HG03378 (cell line): ENCODE measurements around the gene BCL2L12.
"Not testable (repeated sequence)": the region's sequence is repeated elsewhere in the genome, so short reads cannot be mapped to it uniquely, and the experiment has no call there.

ENCODE experiments used
- ATAC-seq: cut with Tn5 transposase; IDR thresholded peaks from one replicate; pipeline ENCODE4 v1.9.1; 2021; ENCODE audit warnings: mild to moderate bottlenecking, moderate library complexity; ENCODE audit not compliant: unreplicated experiment

BCL2L12 gene

DNA sequence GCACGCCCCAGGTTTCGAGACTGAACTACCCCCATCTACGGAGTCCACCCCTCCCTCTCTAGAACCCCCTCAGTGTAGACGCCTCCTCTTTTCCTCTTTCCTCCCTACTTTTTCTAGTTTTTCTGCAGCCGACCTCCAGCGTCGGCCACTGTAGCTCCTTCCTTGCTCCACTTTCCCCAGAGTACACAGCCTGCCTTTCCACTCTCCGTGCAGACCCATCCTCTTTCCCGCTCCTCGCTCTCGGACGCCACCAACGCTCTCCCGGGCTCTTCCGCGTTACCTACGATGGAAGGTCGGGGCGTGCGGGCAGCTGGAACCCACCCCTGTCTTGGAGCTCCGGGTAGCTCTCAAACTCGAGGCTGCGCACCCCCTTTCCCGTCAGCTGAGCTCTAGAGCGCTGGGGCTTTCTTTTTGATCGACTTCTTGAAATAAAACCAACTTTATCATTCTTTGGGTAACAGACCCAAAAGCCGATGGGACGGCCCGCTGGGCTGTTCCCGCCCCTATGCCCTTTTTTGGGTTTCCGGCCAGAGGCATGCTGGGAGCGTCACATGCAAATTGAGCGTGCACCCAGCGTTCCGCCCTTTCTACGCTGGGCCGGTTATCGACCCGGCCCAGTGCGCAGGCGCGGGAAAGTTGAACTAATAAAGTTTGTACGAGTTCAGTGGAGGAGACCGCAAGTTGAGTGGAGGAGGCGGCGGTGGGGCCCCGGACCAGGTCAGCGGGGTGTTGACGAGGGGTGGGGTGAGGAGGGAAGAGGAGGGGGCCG lies at the start of gene BCL2L12, which contains the start of gene IRF3:
TSS of gene BCL2L12 (plus strand) at position 583 of the 769 bp plus-strand sequence. CDS start 760 bp downstream, outside the sequence.
TSS of gene IRF3 (minus strand) at position 507 of the 769 bp plus-strand sequence. CDS start 1,019 bp downstream, outside the sequence.
- peak; percentile 77 for ATAC-seq

DNA sequence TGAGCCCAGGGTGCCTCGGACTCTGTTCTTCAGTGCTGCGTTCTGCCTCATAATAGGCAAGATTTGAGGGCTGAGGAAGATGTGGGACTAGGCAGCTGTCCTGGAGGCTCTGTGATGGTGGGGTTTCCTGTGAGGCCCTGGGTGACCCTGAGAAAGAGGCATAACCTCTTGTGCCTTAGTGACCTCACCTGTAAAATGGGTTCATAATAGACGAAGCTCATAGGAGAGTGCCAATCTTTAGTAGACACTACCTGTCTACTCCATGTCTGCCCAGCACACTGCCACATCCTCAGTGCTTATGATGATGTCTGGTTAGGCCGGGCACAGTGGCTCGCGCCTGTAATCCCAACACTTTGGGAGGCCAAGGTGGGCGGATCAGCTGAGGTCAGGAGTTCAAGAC lies 49.2 kb upstream of the BCL2L12 start:
- no peak for ATAC-seq

DNA sequence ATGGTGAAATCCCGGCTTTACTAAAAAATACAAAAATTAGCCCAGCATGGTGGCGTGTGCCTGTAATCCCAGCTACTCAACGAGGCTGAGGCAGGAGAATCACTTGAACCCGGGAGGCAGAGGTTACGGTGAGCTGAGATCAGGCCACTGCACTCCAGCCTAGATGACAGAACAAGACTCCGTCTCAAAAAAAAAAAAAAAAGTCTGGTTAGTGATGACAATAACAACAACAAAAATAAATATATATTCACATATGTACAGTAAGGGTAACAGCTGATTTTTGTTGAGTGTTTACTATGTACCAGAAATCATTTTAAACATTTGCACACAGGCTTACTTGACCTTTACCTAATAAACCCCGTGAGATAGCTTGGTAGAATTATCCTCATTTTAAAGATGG lies 48.8 kb upstream of the BCL2L12 start:
- ATAC-seq, result no peak

DNA sequence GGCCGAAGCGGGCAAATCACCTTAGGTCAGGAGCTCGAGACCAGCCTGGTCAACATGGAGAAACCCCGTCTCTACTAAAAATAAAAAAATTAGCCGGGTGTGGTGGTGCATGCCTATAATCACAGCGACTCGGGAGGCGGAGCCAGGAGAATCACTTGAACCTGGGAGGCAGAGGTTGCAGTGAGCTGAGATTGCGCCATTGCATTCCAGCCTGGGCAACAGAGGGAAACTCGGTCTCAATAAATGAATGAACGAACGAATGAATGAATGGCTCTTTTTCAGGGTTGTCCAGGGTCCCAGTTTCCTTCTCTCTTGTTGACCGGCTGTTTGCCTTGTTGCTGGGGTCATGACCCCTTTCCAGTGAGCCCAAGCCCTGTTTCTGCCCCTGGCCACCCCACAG lies 47.9 kb upstream of the BCL2L12 start:
- not testable (repeated sequence) for ATAC-seq

- ATAC-seq, result no peak
Observed at GRCh38 chr19:49624967-49625910, 40.5 kb upstream of the BCL2L12 start.

GRCh38 chr19:49626226-49626625 lies 39.5 kb upstream of the BCL2L12 start:
- no peak for ATAC-seq

- ATAC-seq, result no peak
Observed at GRCh38 chr19:49629659-49630058, 36.1 kb upstream of the BCL2L12 start.

DNA sequence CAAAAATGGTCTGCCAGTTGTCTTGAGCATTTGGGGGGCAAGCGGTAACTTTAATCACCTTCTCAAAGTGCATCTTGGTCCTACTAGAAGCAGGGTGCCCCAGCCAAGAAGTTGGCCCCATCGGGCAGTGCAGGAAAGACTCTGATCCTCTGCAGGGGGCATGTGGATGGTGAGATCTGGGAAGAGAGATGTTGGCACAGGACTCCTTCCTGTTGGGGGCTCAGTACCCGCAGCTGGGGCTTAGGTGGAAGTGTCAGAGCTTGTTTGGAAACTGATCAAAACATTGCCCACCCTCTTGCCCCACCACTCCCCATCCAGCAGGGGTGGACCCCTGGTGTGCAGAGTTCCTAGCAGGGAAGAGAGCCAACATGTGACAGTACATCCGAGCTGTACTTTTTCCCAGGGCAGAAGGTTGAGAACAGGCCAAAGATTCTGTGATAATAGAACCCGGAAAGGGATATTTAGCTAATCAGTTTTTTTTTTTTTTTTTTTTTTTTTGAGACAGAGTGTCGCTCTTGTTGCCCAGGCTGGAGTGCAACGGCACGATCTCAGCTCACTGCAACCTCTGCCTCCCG lies 34.6 kb upstream of the BCL2L12 start:
- no peak for ATAC-seq

DNA sequence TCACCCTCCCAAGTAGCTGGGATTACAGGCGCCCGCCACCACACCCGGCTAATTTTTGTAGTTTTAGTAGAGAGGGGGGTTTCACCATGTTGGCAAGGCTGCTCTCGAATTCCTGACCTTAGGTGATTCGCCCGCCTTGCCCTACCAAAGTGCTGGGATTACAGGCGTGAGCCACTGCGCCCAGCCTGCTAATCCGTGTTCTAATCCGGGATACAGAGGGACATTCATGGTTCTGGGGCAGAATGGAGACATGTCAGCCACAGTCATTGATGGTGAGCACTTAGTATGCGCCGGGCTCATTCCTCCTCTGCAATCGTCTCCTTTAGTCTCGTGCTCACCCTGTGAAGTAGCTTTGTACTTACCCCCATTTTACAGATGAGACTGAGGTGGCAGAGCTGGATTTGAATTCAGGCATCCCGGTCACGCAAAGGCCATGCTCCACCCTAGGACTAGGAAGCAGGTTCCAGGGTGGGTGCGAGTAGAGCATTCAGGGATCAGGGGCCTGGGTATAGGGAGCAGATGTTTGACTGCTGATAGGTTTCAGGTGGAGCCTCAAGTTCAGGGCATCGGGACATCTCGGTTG lies 34.0 kb upstream of the BCL2L12 start:
- ATAC-seq, result no peak

GRCh38 chr19:49632576-49632975 lies 33.2 kb upstream of the BCL2L12 start:
- ATAC-seq, result no peak

GRCh38 chr19:49633273-49633672 lies 32.5 kb upstream of the BCL2L12 start:
- ATAC-seq, result not testable (repeated sequence)

DNA sequence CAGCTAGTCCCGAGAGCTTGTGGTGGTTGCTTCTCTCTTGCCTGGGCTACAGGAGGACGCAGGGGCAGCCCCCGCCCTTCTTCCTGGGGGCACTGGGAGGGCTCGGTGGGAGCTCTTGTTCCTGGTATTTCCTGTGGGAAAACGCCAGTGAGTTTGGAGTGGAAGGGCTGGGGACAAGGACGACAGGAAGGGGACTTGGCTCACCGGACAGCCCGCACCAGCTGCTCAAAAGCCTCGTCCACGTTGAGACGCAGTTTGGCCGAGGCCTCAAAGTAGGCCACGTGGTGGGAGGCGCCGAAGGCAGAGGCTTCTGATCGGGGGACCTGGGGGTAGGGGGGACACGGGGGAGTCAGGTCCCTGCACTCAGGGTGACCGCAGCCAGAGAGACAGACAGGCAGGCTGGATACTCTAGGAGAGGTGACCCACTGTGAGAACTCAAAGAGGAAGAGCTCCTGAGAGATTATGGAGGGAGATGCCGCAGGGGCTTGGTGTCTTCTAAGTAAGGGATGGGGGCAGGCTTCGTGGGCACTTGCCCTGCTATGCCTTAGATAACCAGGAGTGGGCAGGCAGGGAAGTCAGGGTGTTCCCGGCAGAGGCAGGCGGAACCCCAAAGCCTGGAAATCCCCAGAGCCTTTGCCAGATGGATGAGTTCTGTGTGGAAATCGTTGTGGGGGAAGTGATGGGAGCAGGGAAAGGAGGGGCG lies 30.1 kb upstream of the BCL2L12 start:
- ATAC-seq, result no peak

- no peak for ATAC-seq
Observed at GRCh38 chr19:49636233-49636932, 29.4 kb upstream of the BCL2L12 start.

GRCh38 chr19:49637821-49638738 lies 27.7 kb upstream of the BCL2L12 start:
- no peak for ATAC-seq

- no peak for ATAC-seq
Observed at GRCh38 chr19:49639401-49640112, 26.2 kb upstream of the BCL2L12 start.

- ATAC-seq, result peak; percentile 76
Observed at GRCh38 chr19:49640113-49640898, 25.4 kb upstream of the BCL2L12 start, which contains the start of gene RRAS. TSS of gene RRAS (minus strand) at chr19:49640143. CDS start at chr19:49640098, 45 bp downstream.
